Skeletal muscle satellite cell (primary cell): Measurements from ENCODE around the gene ASB1.
A peak's percentile ranks its signal among the peaks of the same experiment; 100 is the strongest.

ENCODE experiments used
- H3K27me3 ChIP-seq: 2 replicates; pipeline ENCODE4 v1.7.0; 2013; ENCODE audit warnings: low read length; ENCODE audit not compliant: control insufficient read depth, insufficient read depth
- H3K36me3 ChIP-seq: 2 replicates; pipeline ENCODE4 v1.7.0; 2013; ENCODE audit warnings: mild to moderate bottlenecking, control low read depth, low read length; ENCODE audit not compliant: insufficient read depth
- H3K4me1 ChIP-seq: 2 replicates; pipeline ENCODE4 v1.7.0; 2013; ENCODE audit warnings: low read length; ENCODE audit not compliant: control insufficient read depth, insufficient read depth
- H3K4me2 ChIP-seq: 2 replicates; pipeline ENCODE4 v1.7.0; 2013; ENCODE audit warnings: mild to moderate bottlenecking, low read length
- H3K4me3 ChIP-seq: 2 replicates; pipeline ENCODE4 v1.7.0; 2013; ENCODE audit warnings: low read length
- H3K9ac ChIP-seq: 2 replicates; pipeline ENCODE4 v1.7.0; 2013; ENCODE audit warnings: mild to moderate bottlenecking, low read depth, low read length, moderate library complexity
- H3K9me3 ChIP-seq: replicated peaks from 2 replicates; pipeline ENCODE4 v1.7.0; 2013; ENCODE audit warnings: mild to moderate bottlenecking, control low read depth, low read length

The ASB1 gene

DNA sequence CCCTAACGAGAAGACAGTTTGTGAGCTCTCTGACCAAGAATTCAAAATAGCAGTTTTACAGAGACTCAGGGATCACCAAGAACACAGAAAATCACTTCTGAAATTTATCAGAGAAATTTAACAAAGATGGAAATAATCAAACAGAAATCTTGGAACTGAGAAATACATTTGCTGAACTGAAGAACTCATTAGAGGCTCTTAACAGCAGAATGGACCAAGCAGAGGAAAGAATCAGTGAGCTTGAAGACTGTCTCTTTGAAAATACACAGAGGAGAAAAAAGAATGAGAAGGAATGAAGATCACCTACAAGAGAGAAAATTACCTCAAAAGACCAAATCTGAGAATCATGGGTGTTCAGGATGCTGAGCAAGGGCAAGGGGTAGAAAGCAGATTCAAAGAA lies 29.7 kb downstream of the ASB1 start:
- H3K9me3 ChIP-seq, result peaks cover 2% of the 10 kb centered on the region
- H3K4me1 ChIP-seq, result peaks cover 16% of the 10 kb centered on the region
- no peak overlapping the region for H3K4me2 ChIP-seq
- H3K9ac ChIP-seq, result no peak overlapping the region
- no peak overlapping the region for H3K4me3 ChIP-seq
- H3K27me3 ChIP-seq, result no peaks in the 10 kb centered on the region
- peaks cover 18% of the 10 kb centered on the region for H3K36me3 ChIP-seq

DNA sequence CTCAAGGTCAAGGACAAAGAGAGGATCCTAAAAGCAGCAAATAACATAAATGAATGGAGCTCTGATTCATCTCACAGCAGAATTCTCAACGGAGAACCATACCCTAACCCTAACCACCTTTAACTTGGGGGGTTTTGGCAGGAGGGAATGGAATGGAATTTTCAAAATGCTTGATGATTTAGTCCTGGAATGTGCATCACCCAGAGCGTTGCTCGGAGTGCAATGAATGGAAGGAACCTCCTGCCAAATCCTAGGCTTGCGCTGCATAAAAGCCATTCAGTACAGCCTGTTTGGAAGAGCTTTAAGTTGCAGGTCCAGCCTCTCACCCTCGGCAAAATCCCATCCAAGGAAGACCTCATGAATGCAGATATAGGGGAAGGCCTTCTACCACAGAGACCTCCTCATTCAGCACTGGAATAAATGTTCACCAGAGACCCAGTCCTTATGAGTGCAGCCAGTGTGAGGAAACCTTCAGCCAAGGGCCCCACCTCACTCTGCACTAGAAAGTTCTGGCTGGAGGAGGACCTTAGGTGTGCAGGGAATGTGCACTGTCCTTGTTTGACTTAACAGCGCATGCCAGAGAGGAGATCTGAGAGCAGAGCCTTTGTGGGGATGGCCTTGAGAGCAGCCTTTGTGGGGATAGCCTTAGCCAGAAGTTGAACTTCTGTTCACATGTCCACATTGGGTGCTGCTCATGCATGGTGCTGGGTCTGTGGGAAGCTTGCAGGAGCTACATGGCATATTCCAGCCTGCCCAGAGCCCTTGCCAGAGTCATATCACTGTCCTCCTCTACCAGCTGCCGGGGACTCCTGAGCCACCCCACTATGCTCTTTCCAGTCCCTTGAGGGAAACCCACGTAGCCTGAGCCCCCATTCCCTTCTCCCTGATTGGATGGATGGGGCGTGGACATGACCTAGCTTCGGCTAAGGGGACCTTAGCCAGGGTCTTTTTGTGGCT lies 30.5 kb downstream of the ASB1 start:
- Histone ChIP-seq H3K4me1 (peaks cover 16% of the 10 kb centered on the region), H3K27me3 (no peaks in the 10 kb centered on the region), H3K9ac (no peak overlapping the region), H3K36me3 (peaks cover 10% of the 10 kb centered on the region), H3K9me3 (peaks cover 2% of the 10 kb centered on the region), H3K4me3 (no peak overlapping the region), H3K4me2 (no peak overlapping the region)

DNA sequence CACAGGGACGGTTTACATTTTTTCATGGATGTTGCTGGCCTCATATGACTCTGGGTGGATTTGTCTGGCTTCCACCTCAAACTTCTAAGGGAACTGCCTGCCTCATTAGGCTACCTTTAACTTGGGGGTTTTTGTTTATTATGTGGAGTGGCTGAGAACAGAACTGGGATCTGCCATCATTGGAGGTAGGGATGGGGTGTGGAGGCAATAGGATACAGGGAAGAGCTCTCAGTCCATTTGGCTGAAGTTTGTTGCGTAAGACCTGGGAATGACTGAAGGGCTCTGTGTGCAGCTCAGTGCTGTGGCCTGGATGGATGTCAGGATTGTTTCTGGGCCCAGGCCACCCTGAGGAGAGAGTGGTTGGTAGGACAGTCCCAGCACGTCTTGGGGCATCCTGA lies 31.2 kb downstream of the ASB1 start:
- H3K4me2 ChIP-seq, result no peak overlapping the region
- H3K9ac ChIP-seq, result no peak overlapping the region
- peaks cover 4% of the 10 kb centered on the region for H3K36me3 ChIP-seq
- no peak overlapping the region for H3K4me3 ChIP-seq
- peaks cover 2% of the 10 kb centered on the region for H3K9me3 ChIP-seq
- no peaks in the 10 kb centered on the region for H3K27me3 ChIP-seq
- peaks cover 16% of the 10 kb centered on the region for H3K4me1 ChIP-seq

GRCh38 chr2:238458651-238459050 lies 31.9 kb downstream of the ASB1 start:
- peaks cover 16% of the 10 kb centered on the region for H3K4me1 ChIP-seq
- H3K4me2 ChIP-seq, result peak overlapping the region; percentile 34
- peak overlapping the region; percentile 6 for H3K9ac ChIP-seq
- no peak overlapping the region for H3K4me3 ChIP-seq
- H3K27me3 ChIP-seq, result no peaks in the 10 kb centered on the region
- no peaks in the 10 kb centered on the region for H3K36me3 ChIP-seq
- H3K9me3 ChIP-seq, result peaks cover 2% of the 10 kb centered on the region

- Histone ChIP-seq H3K4me2 (peak overlapping the region; percentile 21), H3K9me3 (peaks cover 2% of the 10 kb centered on the region), H3K4me3 (no peak overlapping the region), H3K36me3 (no peaks in the 10 kb centered on the region), H3K4me1 (peaks cover 16% of the 10 kb centered on the region), H3K9ac (peak overlapping the region; percentile 6), H3K27me3 (no peaks in the 10 kb centered on the region)
Measured at GRCh38 chr2:238459081-238459629, 32.4 kb downstream of the ASB1 start.

- Histone ChIP-seq H3K4me2 (no peak overlapping the region), H3K4me1 (peaks cover 16% of the 10 kb centered on the region), H3K9me3 (no peaks in the 10 kb centered on the region), H3K36me3 (no peaks in the 10 kb centered on the region), H3K9ac (no peak overlapping the region), H3K27me3 (no peaks in the 10 kb centered on the region), H3K4me3 (no peak overlapping the region)
Measured at GRCh38 chr2:238461051-238461450, 34.3 kb downstream of the ASB1 start.

GRCh38 chr2:238461491-238461890 lies 34.8 kb downstream of the ASB1 start:
- Histone ChIP-seq H3K4me3 (no peak overlapping the region), H3K9ac (no peak overlapping the region), H3K4me2 (no peak overlapping the region), H3K9me3 (no peaks in the 10 kb centered on the region), H3K36me3 (no peaks in the 10 kb centered on the region), H3K27me3 (no peaks in the 10 kb centered on the region), H3K4me1 (peaks cover 16% of the 10 kb centered on the region)

DNA sequence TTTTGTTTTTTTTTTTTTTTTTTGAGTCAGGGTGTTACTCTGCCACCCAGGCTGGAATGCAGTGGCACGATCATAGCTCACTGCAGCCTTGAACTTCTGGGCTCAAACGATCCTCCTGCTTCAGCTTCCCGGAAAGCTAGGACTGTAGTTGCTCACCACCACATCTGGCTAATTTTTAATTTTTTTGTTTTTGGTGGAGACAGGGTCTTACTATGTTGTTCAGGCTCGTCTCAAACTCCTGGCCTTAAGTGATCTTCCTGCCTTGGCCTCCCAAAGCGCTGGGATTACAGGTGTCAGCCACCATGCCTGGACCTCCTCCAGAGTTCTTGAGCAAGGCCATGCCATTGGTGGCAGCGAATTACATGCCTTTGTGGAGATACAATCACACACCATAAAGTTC lies 35.2 kb downstream of the ASB1 start:
- H3K4me2 ChIP-seq, result no peak overlapping the region
- H3K4me3 ChIP-seq, result no peak overlapping the region
- peaks cover 16% of the 10 kb centered on the region for H3K4me1 ChIP-seq
- H3K9me3 ChIP-seq, result no peaks in the 10 kb centered on the region
- no peaks in the 10 kb centered on the region for H3K36me3 ChIP-seq
- no peak overlapping the region for H3K9ac ChIP-seq
- H3K27me3 ChIP-seq, result no peaks in the 10 kb centered on the region

DNA sequence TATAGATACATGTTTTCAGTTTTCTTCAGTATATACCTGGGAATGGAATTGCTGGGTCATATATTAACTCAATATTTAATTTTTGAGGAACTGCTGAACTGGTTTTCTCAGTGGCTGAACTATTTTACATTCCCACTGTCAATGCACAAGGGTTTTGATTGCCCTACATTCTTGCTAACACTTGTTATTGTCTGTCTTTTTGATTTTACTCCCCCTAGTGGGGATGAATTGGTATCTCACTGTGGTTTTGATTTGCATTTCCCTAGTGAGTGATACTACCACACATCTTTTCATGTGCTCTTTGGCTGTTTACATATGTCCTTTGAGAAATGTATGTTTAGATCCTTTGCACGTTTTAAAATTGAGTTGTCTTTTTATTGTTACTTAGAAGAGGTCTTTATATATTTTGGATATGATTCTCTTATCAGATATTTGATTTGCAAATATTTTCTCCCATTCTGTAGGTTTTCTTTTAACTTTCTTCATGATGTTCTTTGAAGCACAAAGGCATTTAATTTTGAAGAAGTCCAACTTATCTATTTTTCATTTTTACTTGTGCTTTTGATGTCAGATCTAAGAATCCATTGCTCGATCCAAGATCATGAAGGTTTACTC lies 36.2 kb downstream of the ASB1 start:
- no peak overlapping the region for H3K9ac ChIP-seq
- peaks cover 21% of the 10 kb centered on the region for H3K4me1 ChIP-seq
- no peaks in the 10 kb centered on the region for H3K36me3 ChIP-seq
- no peak overlapping the region for H3K4me2 ChIP-seq
- H3K4me3 ChIP-seq, result no peak overlapping the region
- H3K27me3 ChIP-seq, result no peaks in the 10 kb centered on the region
- H3K9me3 ChIP-seq, result no peaks in the 10 kb centered on the region

- Histone ChIP-seq H3K9me3 (no peaks in the 10 kb centered on the region), H3K36me3 (no peaks in the 10 kb centered on the region), H3K4me2 (no peak overlapping the region), H3K27me3 (no peaks in the 10 kb centered on the region), H3K4me1 (peaks cover 12% of the 10 kb centered on the region), H3K4me3 (no peak overlapping the region), H3K9ac (no peak overlapping the region)
Measured at GRCh38 chr2:238464389-238464788, 37.7 kb downstream of the ASB1 start.

- Histone ChIP-seq H3K36me3 (no peaks in the 10 kb centered on the region), H3K9ac (no peak overlapping the region), H3K9me3 (no peaks in the 10 kb centered on the region), H3K4me3 (no peak overlapping the region), H3K4me2 (no peak overlapping the region), H3K4me1 (peaks cover 10% of the 10 kb centered on the region), H3K27me3 (no peaks in the 10 kb centered on the region)
Measured at GRCh38 chr2:238465487-238466242, 38.9 kb downstream of the ASB1 start.
